GM18858 (cell line): ENCODE results near the gene TSTD1.
"Not testable (repeated sequence)": the region's sequence is repeated elsewhere in the genome, so short reads cannot be mapped to it uniquely, and the experiment has no call there.

Experiments
- ATAC-seq: cut with Tn5 transposase; IDR thresholded peaks from one replicate; pipeline ENCODE4 v1.9.1; 2021; ENCODE audit not compliant: unreplicated experiment

The TSTD1 gene

GRCh38 chr1:161009602-161010211 is 29.1 kb downstream of the TSTD1 start:
- no peak for ATAC-seq

GRCh38 chr1:161008869-161009510 is 29.8 kb downstream of the TSTD1 start:
- no peak for ATAC-seq

GRCh38 chr1:161007369-161007768 is 31.4 kb downstream of the TSTD1 start:
- no peak for ATAC-seq

GRCh38 chr1:161006563-161006962 is 32.2 kb downstream of the TSTD1 start:
- no peak for ATAC-seq

- ATAC-seq, result no peak
Measured at GRCh38 chr1:161001525-161001924, 37.2 kb downstream of the TSTD1 start.

- ATAC-seq, result no peak
Measured at GRCh38 chr1:161000736-161001480, 37.9 kb downstream of the TSTD1 start.

- no peak for ATAC-seq
Measured at GRCh38 chr1:160999376-160999775, 39.4 kb downstream of the TSTD1 start.

DNA sequence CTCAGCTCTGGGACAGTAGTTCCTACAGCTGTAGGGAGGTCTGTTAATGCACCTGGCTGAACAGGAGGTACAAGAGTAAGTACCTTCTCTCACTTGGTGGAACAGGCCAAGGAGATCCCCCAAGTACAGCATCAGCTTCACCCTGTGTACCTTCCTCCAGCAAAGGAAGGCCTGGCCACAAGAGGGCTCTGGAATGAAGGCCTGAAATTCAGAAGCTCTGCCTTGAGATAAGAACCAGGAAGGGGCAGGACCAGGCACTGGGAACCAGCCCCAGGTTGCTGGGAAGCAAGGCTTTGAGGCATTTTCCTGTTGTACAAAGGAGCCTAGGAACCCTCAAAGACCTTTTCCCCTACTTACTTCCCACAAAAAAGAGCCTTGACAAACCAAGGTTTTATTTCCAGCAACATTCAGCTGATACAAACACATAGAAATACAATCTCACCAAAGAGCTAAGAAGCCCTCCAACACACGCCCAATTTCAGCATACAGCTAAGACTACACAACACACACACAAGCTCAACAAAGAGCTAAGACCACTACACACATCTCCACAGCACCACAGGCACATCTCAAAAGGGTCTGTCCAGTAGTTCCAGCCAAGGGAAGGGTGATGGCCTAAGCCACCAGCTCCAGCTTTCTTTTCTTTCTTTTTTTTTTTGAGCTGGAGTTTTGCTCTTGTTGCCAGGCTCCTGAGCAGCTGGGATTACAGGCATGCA is 41.3 kb downstream of the TSTD1 start:
- no peak for ATAC-seq

DNA sequence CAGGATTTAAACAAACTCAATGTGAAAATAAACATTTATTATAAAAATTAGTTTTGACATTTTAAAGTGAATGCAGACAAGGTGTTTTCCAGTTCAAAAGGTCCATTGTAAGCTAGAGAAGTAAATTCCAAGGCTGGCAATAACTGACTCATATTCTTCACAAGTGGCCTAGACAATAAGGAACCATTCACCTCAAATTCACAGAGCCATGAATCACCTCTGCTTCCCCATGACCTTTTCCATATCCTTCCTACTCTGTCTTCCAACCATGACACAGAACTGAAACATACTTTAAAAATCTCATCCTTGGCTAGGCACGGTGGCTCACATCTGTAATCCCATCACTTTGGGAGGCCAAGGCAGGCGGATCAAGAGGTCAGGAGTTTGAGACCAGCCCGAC is 42.6 kb downstream of the TSTD1 start:
- no peak for ATAC-seq

DNA sequence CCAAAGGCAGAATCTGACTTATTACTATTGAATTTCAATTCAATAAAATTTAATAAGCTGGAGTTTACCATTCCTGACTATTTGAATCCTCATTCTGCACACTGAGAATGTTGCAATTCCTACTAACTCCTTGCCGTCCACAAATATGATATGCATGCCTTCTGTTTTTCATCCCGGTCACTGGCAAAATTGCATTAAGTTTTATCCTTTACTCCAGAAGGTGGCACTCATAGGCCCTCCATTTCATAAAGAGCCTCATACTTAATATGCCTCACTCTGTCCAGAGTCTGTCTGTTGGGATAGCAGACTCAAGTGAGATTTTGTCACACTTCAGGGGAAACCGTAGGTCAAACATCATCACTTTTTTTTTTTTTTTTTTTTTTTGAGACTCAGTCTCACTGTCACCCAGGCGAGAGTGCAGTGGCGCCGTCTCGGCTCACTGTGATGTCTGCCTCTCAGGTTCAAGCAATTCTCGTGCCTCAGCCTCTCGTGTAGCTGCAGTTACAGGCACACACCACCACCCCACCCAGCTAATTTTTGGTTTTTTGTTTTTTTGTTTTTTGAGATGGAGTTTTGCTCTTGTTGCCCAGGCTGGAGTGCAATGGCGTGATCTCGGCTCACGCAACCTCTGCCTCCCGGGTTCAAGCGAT is 45.1 kb downstream of the TSTD1 start:
- no peak for ATAC-seq

DNA sequence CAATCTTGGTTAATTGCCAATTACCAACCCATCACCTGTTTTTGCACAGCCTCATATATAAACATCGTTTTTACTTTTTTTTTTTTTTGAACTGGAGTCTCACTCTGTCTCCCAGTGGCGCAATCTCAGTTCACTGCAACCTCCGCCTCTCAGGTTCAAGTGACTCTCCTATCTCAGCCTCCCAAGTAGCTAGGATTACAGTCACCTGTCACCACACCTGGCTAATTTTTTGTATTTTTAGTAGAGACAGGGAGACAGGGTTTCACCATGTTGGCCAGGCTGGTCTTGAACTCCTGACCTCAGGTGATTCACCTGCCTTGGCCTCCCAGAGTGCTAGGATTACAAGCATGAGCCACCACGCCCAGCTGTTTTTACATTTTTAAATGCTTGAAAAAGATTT is 46.7 kb downstream of the TSTD1 start:
- ATAC-seq, result not testable (repeated sequence)
